Brain microvascular endothelial cell (primary cell): ENCODE measurements around the gene RNF213.
A peak's percentile ranks its signal among the peaks of the same experiment; 100 is the strongest.
"Not testable (repeated sequence)": the region's sequence is repeated elsewhere in the genome, so short reads cannot be mapped to it uniquely, and the experiment has no call there.

ENCODE experiments used
- DNase-seq: peaks from one replicate; pipeline ENCODE4 v3.0.0-alpha.2; 2020
- H3K27ac ChIP-seq: fragments of 250-450 bp; sonication (Bioruptor Pico); 2 replicates; pipeline ENCODE4 v1.5.1; 2020; ENCODE audit warnings: mild to moderate bottlenecking, moderate library complexity
- H3K27me3 ChIP-seq: fragments of 250-450 bp; sonication (Bioruptor Pico); replicated peaks from 2 replicates; pipeline ENCODE4 v1.5.1; 2020; ENCODE audit warnings: mild to moderate bottlenecking
- H3K36me3 ChIP-seq: fragments of 250-450 bp; sonication (Bioruptor Pico); replicated peaks from 2 replicates; pipeline ENCODE4 v1.5.1; 2020; ENCODE audit warnings: mild to moderate bottlenecking
- H3K4me3 ChIP-seq: 2 replicates; pipeline ENCODE4 v1.5.1; 2011; ENCODE audit warnings: low read depth, mild to moderate bottlenecking, control low read depth, low read length, moderate library complexity
- CTCF ChIP-seq: IDR thresholded peaks from 2 replicates; pipeline ENCODE4 v1.5.1; 2011; ENCODE audit warnings: low read depth, mild to moderate bottlenecking, moderate library complexity, low read length, control low read depth, inconsistent platforms; ENCODE audit errors: missing control alignments
- in situ Hi-C: cut with HindIII; loops from 2 replicates; pipeline ENCODE4 v1.10.0; 2017; ENCODE audit warnings: low sequenced_read_pairs, low pct_ligation_motif_present

RNF213 gene

GRCh38 chr17:80253631-80254395 is 6.8 kb upstream of the RNF213 start:
- in situ Hi-C loops = no loop called here
- no peak for DNase-seq
- no peak overlapping the region for H3K4me3 ChIP-seq
- H3K27me3 ChIP-seq = no peaks in the 10 kb centered on the region
- H3K36me3 ChIP-seq = no peaks in the 10 kb centered on the region
- H3K27ac ChIP-seq = no peak overlapping the region
- TF ChIP-seq CTCF = no peak

- H3K36me3 ChIP-seq = no peaks in the 10 kb centered on the region
- peak; percentile 82 for DNase-seq
- no peak for TF ChIP-seq CTCF
- H3K4me3 ChIP-seq = no peak overlapping the region
- H3K27me3 ChIP-seq = no peaks in the 10 kb centered on the region
- H3K27ac ChIP-seq = peak overlapping the region; percentile 61
- in situ Hi-C loops = no loop called here
Observed at GRCh38 chr17:80254396-80255251, 6.0 kb upstream of the RNF213 start.

GRCh38 chr17:80256034-80256350 is 4.7 kb upstream of the RNF213 start:
- H3K4me3 ChIP-seq = no peak overlapping the region
- TF ChIP-seq CTCF = no peak
- H3K36me3 ChIP-seq = peaks cover 3% of the 10 kb centered on the region
- in situ Hi-C loops = no loop called here
- no peaks in the 10 kb centered on the region for H3K27me3 ChIP-seq
- DNase-seq = no peak
- no peak overlapping the region for H3K27ac ChIP-seq

GRCh38 chr17:80257716-80258213 is 2.9 kb upstream of the RNF213 start:
- Histone ChIP-seq H3K36me3 (peaks cover 3% of the 10 kb centered on the region), H3K4me3 (no peak overlapping the region), H3K27ac (no peak overlapping the region), H3K27me3 (no peaks in the 10 kb centered on the region)
- in situ Hi-C loops = no loop called here
- no peak for DNase-seq
- TF ChIP-seq CTCF = no peak

- H3K27ac ChIP-seq, DNase-seq, H3K36me3 ChIP-seq, H3K4me3 ChIP-seq, in situ Hi-C loops, H3K27me3 ChIP-seq: not testable (repeated sequence)
Observed at GRCh38 chr17:80258296-80258695, 2.4 kb upstream of the RNF213 start.

- no peak for DNase-seq
- no peak for TF ChIP-seq CTCF
- Histone ChIP-seq H3K36me3 (peaks cover 3% of the 10 kb centered on the region), H3K27me3 (no peaks in the 10 kb centered on the region), H3K4me3 (peak overlapping the region; percentile 48), H3K27ac (peak overlapping the region; percentile 90)
- in situ Hi-C loops = no loop called here
Observed at GRCh38 chr17:80259457-80260068, 1.1 kb upstream of the RNF213 start.
